ENCODE data around the gene NDUFS2. TPM values are rescaled to one million over a fixed set of nuclear protein-coding genes. Genes with fewer than 3 reads are reported as not detected.

NDUFS2 gene
- 100 to 1,000 TPM; 115 to 126 TPM for total RNA-seq

DNA sequence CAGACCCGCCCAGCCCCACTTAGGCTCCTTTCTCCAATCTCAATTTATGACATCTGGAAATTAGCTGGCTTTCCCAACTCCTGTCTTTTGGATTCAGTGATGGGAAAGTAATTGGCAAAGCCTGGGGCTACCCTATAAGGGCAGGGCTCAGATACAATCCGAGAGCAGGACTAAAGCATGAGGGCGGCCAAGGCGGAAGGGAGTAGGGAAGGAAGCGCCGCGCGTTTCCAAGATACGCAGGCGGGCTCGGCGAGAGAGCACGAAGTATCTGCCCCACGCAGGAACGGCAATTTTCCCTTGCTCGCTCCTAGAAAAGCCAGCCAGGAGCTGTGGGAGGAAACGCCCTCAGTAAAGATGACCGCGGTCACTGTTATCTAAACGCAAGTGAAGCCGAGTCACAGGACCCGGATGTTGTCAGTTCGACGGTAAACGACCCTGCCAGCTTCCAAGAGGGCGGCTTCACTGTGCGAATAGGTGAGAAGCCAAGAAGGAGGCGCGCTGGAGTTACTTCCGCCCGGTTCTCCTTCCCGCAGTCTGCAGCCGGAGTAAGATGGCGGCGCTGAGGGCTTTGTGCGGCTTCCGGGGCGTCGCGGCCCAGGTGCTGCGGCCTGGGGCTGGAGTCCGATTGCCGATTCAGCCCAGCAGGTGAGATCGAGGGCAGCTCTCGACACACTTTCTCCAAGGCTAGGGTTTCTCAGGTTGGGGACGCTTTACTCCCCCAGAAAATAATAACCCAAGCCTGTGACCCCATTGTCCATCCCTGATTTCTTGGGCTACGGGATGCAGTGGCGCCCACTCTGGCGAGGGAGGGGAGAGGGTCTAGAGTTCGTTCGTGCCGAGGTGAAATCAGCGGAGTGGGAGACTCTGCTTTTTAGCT, at the start of gene NDUFS2:
Gene NDUFS2 (plus strand): TSS at position 532 of the 877 bp plus-strand sequence. CDS start 19 bp downstream, at position 551.
- Mint-ChIP-seq H3K9me3 (no peaks in the 10 kb centered on the region), H3K27ac (peak within 1 kb of the TSS; percentile 95 to 97), H3K36me3 (peaks cover 23 to 32% of the 10 kb centered on the region in 2 donors)
- DNase-seq (ENCODE audit: low spot score in 2 of 2), result peak; percentile 86 to 95
- peak; percentile 99 to 100 for ATAC-seq

DNA sequence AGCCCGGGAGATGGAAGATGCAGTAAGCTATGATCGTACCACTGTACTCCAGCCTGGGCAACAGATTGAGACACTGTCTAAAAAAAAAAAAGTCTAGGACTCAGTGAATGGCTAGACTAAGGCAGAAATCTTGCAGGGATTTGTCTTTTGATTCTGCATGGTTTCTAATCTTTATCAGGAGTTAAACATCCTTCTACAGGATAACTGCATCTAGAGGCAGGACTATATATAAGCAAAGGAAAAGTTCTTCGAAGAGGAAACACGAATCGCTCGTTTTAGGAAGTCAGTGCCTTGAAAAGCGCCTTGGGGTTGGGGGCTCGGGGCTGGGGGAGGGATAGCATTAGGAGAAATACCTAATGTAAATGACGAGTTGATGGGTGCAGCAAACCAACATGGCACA, 49.0 kb upstream of the NDUFS2 start:
- Mint-ChIP-seq H3K9me3 (no peaks in the 10 kb centered on the region), H3K36me3 (peaks cover 15 to 31% of the 10 kb centered on the region in 2 donors), H3K27ac (peak overlapping the region; percentile 99 to 100)
- ATAC-seq (no peak), DNase-seq (ENCODE audit: low spot score in 2 of 2) (peak in 1 of 2 donors; percentile 21)

DNA sequence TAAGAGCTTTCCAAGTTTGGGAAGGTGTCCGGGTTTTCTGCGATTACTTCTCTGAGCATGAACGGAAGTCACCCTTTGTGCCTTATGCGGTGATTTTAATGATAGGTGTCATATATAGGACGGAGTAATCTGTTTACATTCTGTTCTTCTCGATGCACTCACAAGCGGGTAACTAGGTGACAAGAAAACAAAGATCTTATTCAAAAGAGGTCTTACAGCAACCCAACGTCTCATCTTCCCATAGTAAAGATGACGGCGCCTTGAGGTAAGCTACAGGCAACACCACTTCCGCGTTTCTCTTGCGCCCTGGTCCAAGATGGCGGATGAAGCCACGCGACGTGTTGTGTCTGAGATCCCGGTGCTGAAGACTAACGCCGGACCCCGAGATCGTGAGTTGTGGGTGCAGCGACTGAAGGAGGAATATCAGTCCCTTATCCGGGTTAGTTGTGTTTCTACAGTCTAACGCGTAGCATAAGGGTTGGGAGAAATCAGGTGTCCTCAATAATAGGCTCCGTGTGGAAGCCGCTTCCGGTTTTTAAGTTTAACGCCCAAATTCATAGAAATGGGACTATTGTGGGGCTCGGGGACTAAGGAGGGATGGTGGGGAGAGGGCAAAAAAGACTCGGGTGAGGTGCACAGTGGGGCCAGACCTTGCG, 48.4 kb upstream of the NDUFS2 start, which contains the start of gene UFC1:
Gene UFC1 (plus strand): TSS at position 297 of the 656 bp plus-strand sequence. CDS start 20 bp downstream, at position 317.
- ATAC-seq (peak; percentile 95 to 96), DNase-seq (ENCODE audit: low spot score in 2 of 2) (peak; percentile 76 to 83)
- peaks cover 15 to 31% of the 10 kb centered on the region in 2 donors for H3K36me3 Mint-ChIP-seq
- peak within 1 kb of the TSS; percentile 99 to 100 for H3K27ac Mint-ChIP-seq
- no peaks in the 10 kb centered on the region for H3K9me3 Mint-ChIP-seq

GRCh38 chr1:161157867-161158266, 44.3 kb upstream of the NDUFS2 start:
- Mint-ChIP-seq H3K36me3 (peaks cover 15 to 38% of the 10 kb centered on the region in 2 donors), H3K9me3 (no peaks in the 10 kb centered on the region), H3K27ac (peak overlapping the region in 1 of 2 donors; percentile 62)
- no peak for DNase-seq (ENCODE audit: low spot score in 2 of 2)
- no peak for ATAC-seq

GRCh38 chr1:161158316-161159010, 43.7 kb upstream of the NDUFS2 start:
- ATAC-seq, result no peak
- Mint-ChIP-seq H3K9me3 (no peaks in the 10 kb centered on the region), H3K36me3 (peaks cover 15 to 37% of the 10 kb centered on the region in 2 donors), H3K27ac (peak overlapping the region; percentile 80 to 95)
- DNase-seq (ENCODE audit: low spot score in 2 of 2), result no peak

GRCh38 chr1:161159087-161159912, 42.9 kb upstream of the NDUFS2 start, which contains the start of gene USP21:
USP21 (plus strand) TSS chr1:161159500; CDS start chr1:161160641, 1,141 bp downstream.
- ATAC-seq (peak; percentile 90 to 94), DNase-seq (ENCODE audit: low spot score in 2 of 2) (peak; percentile 91 to 92)
- peaks cover 15 to 29% of the 10 kb centered on the region in 2 donors for H3K36me3 Mint-ChIP-seq
- H3K27ac Mint-ChIP-seq, result peak within 1 kb of the TSS; percentile 80 to 95
- no peaks in the 10 kb centered on the region for H3K9me3 Mint-ChIP-seq

GRCh38 chr1:161159913-161160243, 42.3 kb upstream of the NDUFS2 start:
- ATAC-seq (no peak), DNase-seq (ENCODE audit: low spot score in 2 of 2) (no peak)
- Mint-ChIP-seq H3K9me3 (no peaks in the 10 kb centered on the region), H3K36me3 (peaks cover 11 to 24% of the 10 kb centered on the region in 2 donors), H3K27ac (peak overlapping the region; percentile 72 to 80)

GRCh38 chr1:161160671-161161145, 41.5 kb upstream of the NDUFS2 start:
- no peaks in the 10 kb centered on the region for H3K9me3 Mint-ChIP-seq
- ATAC-seq (no peak), DNase-seq (ENCODE audit: low spot score in 2 of 2) (no peak)
- peak overlapping the region; percentile 62 to 63 for H3K27ac Mint-ChIP-seq
- H3K36me3 Mint-ChIP-seq, result peaks cover 3 to 19% of the 10 kb centered on the region in 2 donors

DNA sequence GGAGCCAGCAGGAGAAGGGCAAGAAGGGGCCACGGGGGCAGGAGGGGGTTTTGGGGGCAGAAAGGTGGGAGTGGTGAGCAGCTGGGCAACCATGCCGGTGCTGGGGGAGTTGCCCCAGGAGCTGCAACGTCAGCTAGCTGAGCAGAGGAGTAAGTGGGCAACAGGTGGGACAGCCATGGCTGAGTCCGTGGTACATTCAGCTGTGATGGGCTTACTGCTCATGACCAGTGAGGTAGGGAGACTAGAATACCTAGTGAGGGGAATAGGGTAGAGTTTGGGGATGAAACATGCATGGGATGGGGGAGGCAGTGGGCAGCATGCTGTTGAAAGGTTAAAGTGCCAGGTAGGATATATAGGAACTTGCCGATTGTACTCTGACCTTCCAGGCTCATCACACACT, 40.5 kb upstream of the NDUFS2 start:
- H3K9me3 Mint-ChIP-seq, result no peaks in the 10 kb centered on the region
- H3K27ac Mint-ChIP-seq, result peak overlapping the region in 1 of 2 donors; percentile 63
- peaks cover 0 to 18% of the 10 kb centered on the region in 2 donors for H3K36me3 Mint-ChIP-seq
- no peak for ATAC-seq
- DNase-seq (ENCODE audit: low spot score in 2 of 2), result no peak

DNA sequence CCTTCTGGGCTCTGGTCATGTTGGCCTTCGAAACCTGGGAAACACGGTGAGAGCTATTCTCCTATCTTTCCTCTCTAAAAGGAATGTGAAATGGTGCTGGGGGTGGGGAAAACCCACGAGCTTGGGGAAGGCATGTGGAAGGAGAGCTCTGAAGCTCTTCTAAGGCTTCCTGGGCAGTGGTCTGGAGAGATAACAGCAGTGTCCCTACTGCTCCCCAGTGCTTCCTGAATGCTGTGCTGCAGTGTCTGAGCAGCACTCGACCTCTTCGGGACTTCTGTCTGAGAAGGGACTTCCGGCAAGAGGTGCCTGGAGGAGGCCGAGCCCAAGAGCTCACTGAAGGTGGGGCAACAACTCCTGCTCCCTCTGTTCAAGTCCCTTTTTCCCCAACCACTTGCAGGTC, 40.1 kb upstream of the NDUFS2 start:
- H3K27ac Mint-ChIP-seq, result peak overlapping the region in 1 of 2 donors; percentile 63
- peaks cover 0 to 15% of the 10 kb centered on the region in 2 donors for H3K36me3 Mint-ChIP-seq
- H3K9me3 Mint-ChIP-seq, result no peaks in the 10 kb centered on the region
- ATAC-seq (no peak), DNase-seq (ENCODE audit: low spot score in 2 of 2) (no peak)

GRCh38 chr1:161162806-161163205, 39.4 kb upstream of the NDUFS2 start:
- ATAC-seq (no peak), DNase-seq (ENCODE audit: low spot score in 2 of 2) (no peak)
- no peaks in the 10 kb centered on the region for H3K9me3 Mint-ChIP-seq
- peak overlapping the region; percentile 0 to 92 for H3K27ac Mint-ChIP-seq
- H3K36me3 Mint-ChIP-seq, result peaks cover 0 to 12% of the 10 kb centered on the region in 2 donors

DNA sequence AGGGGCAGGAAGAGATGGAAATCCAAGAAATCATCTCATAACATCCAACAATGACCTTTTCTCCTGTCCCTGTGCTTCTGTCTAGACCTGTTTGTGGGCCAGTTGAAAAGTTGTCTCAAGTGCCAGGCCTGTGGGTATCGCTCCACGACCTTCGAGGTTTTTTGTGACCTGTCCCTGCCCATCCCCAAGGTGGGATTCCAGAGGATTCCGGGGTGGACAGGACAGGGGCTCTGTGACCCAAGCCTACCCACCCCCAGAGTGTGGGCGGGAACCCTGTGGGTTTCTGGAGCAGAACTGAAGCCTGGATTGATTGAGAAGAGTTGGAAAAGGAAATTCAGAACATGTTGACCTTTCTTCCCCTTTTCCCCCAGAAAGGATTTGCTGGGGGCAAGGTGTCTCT, 38.4 kb upstream of the NDUFS2 start:
- ATAC-seq (no peak), DNase-seq (ENCODE audit: low spot score in 2 of 2) (no peak)
- peaks cover 0 to 12% of the 10 kb centered on the region in 2 donors for H3K36me3 Mint-ChIP-seq
- H3K9me3 Mint-ChIP-seq, result no peaks in the 10 kb centered on the region
- peak overlapping the region; percentile 88 to 92 for H3K27ac Mint-ChIP-seq

- peaks cover 0 to 15% of the 10 kb centered on the region in 2 donors for H3K36me3 Mint-ChIP-seq
- no peaks in the 10 kb centered on the region for H3K9me3 Mint-ChIP-seq
- no peak for ATAC-seq
- peak overlapping the region; percentile 75 to 88 for H3K27ac Mint-ChIP-seq
- no peak for DNase-seq (ENCODE audit: low spot score in 2 of 2)
These were observed 37.1 kb upstream of the NDUFS2 start for GRCh38 chr1:161164901-161165610.

DNA sequence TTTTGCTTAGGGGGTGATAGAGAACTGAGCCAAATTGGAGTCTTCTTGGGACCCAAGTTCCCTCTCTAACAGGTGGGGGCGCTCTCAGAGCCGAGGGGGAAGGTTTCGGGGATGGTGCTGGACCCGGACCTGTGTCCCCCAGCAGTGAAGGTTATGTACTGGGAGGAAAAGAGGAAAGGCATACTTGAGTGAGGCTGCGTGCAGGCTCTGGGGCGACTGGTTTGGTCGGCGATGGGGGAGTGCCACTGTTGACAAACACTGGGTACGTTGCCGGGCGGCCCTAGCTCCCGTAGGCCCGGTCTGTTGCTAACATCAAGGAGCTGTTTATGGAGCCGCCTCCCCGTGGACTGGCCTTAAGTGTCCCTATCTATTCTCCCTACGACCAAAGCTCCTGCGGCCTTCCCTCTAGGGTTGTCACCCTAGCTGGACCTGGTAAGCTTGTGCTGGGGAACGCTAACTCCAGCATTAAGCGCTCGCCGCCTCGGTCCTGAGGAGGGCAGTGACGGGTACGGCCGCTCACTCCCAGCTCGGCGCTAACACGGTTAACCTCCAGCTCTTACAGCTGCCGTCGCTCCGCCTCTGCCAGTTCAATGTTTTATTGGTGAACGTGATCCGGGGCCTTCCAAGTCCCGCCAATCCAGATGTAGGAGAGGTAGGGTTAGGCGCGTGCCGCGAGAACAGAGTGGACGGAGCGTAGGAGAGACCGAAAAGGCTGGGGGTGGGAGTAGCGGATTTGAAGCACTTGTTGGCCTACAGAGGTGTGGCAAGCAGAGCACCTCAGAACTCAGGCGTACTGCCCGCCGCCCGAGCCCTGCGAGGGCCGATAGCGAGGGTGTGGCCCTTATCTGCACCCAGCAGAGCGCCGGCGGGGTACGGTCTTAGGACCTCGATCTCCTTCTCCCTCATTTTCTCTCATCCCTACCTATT, 36.2 kb upstream of the NDUFS2 start, which contains the start of gene PPOX:
Gene PPOX (plus strand): TSS at position 685 of the 927 bp plus-strand sequence. CDS start 422 bp downstream, outside the sequence.
- Mint-ChIP-seq H3K9me3 (no peaks in the 10 kb centered on the region), H3K27ac (peak within 1 kb of the TSS; percentile 88 to 96), H3K36me3 (peaks cover 0 to 15% of the 10 kb centered on the region in 2 donors)
- ATAC-seq (peak; percentile 95 to 96), DNase-seq (ENCODE audit: low spot score in 2 of 2) (peak; percentile 89 to 95)

Data from activated naive CD4-positive, alpha-beta T cell treated with anti-CD3 and anti-CD28 coated beads, Interleukin-2, amount 50 U/mL, for 72 hours (primary cell).